Stimulated activated naive B cell treated with anti-CD40 and anti-IgM and Interleukin-4, amounts not matched to agents 10 μg/mL and 1 μg/mL and 100 μg/mL, for 72 hours (primary cell): ENCODE data around the gene GPATCH8.
"Not testable (repeated sequence)": the region's sequence is repeated elsewhere in the genome, so short reads cannot be mapped to it uniquely, and the experiment has no call there.

Experiments used
- ATAC-seq, 2 donors: fragments of 150-1000 bp; cut with Tn5 transposase; replicated peaks; 2 replicates each; pipeline ENCODE4 v1.10.0; 2021; ENCODE audit warnings: moderate library complexity in 1 of 2
- DNase-seq: peaks from one replicate; pipeline ENCODE4 v3.0.0; 2021
- H3K27ac Mint-ChIP-seq: one replicate; pipeline ENCODE4 v1.8.0; 2022; ENCODE audit warnings: mild to moderate bottlenecking, mixed read lengths
- H3K27me3 Mint-ChIP-seq, 2 donors: one replicate each; pipeline ENCODE4 v1.8.0; 2022; ENCODE audit warnings: mixed read lengths in 2 of 2
- H3K36me3 Mint-ChIP-seq, 2 donors: one replicate each; pipeline ENCODE4 v1.8.0; 2022; ENCODE audit warnings: mixed read lengths in 2 of 2, mild to moderate bottlenecking in 1 of 2
- H3K4me1 Mint-ChIP-seq, 2 donors: one replicate each; pipeline ENCODE4 v1.8.0; 2022; ENCODE audit warnings: mixed read lengths in 2 of 2, mild to moderate bottlenecking in 1 of 2
- H3K4me3 Mint-ChIP-seq, 2 donors: one replicate each; pipeline ENCODE4 v1.8.0; 2022; ENCODE audit warnings: mild to moderate bottlenecking in 2 of 2, mixed read lengths in 2 of 2, moderate library complexity in 1 of 2
- H3K9me3 Mint-ChIP-seq, 2 donors: one replicate each; pipeline ENCODE4 v1.8.0; 2022; ENCODE audit warnings: mixed read lengths in 2 of 2, mild to moderate bottlenecking in 1 of 2

GPATCH8 gene

DNA sequence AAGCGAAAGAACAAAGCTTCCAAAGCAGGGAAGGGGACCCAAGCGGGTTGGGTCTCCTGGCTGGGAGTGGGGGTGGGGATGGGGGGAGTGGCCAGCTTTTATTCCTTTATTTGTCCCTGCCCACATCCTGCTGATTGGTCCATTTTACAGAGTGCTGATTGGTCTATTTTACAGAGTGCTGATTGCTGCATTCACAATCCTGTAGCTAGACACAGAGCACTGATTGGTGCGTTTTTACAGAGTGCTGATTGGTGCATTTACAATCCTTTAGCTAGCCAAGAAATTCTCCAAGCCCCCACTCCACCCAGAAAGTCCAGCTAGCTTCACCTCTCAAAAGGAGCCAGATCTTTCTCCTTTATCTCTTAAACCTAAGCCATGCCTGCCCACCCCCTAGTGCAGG lies 34.7 kb upstream of the GPATCH8 start:
- not testable (repeated sequence) for DNase-seq, ATAC-seq, H3K9me3 Mint-ChIP-seq, H3K4me3 Mint-ChIP-seq, H3K36me3 Mint-ChIP-seq, H3K27ac Mint-ChIP-seq
- H3K4me1 Mint-ChIP-seq, result peaks cover 14 to 17% of the 10 kb centered on the region in 2 donors
- H3K27me3 Mint-ChIP-seq, result peaks cover 34 to 44% of the 10 kb centered on the region in 2 donors

DNA sequence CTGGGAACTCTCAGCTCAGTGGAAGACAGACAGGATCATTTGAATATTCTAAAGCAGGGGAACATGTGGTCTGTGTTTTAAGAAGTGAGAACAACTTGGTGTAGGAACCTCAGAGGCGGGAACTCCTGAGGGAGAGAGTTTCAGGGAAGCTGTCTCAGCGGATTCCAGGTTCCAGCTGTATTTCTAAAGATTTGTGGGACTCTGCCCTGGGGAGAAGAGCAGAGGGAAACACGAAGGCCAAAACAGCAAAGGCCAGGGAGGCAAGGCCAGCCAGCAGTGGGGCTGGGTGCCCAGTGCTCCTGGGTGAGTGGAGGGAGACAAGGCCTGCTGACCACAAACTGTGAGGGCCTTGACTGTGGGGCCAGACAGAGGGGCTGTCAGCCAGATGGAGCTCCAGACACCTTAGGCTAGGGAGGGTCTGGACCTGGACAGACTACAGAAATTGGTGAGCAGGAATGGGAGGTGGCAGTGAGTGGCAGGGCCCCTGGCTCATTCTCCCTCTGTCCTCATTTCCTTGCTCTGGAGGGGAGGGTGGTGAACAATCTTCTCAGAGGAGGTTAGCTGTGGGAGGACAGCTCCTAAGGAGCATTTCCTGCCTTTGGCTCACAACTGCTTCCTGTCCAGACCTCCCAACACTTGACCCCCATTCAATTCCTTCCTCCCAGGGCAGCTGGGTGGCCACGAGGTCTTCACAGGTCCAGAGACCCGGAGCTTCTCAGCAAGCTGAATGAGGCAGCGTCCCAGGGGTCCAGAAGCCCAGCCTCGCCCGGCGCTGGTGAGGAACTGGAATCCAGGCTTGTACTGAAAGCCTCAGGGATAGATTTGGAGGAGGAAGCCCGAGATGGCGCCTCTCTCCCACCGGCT lies 33.1 kb upstream of the GPATCH8 start:
- Mint-ChIP-seq H3K27ac (peak overlapping the region; percentile 5), H3K4me3 (no peak overlapping the region), H3K9me3 (peaks cover 0 to 4% of the 10 kb centered on the region in 2 donors), H3K27me3 (peaks cover 26 to 41% of the 10 kb centered on the region in 2 donors), H3K4me1 (peaks cover 14 to 17% of the 10 kb centered on the region in 2 donors), H3K36me3 (no peaks in the 10 kb centered on the region)
- ATAC-seq (peak; percentile 48 to 59), DNase-seq (no peak)

DNA sequence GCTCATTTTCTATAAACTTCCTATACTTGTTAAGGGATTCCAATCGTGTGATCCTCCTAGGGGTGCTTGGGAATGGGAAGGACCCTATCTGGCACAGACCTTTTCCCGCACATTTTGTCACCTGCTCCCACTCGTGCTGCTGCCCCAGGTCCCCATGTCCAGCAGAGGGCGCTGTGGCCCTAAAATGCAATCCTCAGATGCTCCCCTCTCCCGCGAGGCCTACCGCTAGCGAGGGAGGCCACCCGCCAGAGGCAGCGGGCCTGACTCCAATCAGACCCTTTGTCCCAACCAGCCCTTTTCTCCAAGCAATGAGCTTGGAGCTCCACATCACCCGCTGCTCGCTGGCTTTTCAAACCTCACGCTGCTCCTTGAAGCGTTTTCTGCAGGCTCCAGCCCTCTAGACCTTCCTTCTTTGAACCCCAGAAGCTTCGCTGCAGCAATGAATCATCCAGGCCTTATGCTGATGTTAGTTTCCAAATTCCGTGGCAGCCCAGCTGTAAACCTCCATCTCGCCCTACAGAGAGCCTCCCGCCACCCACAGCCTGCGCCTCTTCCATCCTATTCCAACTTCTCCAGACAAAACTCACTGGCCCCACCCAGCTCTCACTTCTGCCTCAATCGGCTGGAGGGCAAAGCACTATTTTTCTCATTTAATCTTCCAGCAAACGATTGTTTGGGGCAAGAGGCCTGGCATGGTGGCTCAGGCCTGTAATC lies 30.5 kb upstream of the GPATCH8 start:
- H3K4me1 Mint-ChIP-seq, result peaks cover 14 to 17% of the 10 kb centered on the region in 2 donors
- no peak overlapping the region for H3K4me3 Mint-ChIP-seq
- peaks cover 0 to 4% of the 10 kb centered on the region in 2 donors for H3K9me3 Mint-ChIP-seq
- peak; percentile 88 to 92 for ATAC-seq
- no peak overlapping the region for H3K27ac Mint-ChIP-seq
- DNase-seq, result peak; percentile 68
- H3K27me3 Mint-ChIP-seq, result peaks cover 10 to 16% of the 10 kb centered on the region in 2 donors
- no peaks in the 10 kb centered on the region for H3K36me3 Mint-ChIP-seq

DNA sequence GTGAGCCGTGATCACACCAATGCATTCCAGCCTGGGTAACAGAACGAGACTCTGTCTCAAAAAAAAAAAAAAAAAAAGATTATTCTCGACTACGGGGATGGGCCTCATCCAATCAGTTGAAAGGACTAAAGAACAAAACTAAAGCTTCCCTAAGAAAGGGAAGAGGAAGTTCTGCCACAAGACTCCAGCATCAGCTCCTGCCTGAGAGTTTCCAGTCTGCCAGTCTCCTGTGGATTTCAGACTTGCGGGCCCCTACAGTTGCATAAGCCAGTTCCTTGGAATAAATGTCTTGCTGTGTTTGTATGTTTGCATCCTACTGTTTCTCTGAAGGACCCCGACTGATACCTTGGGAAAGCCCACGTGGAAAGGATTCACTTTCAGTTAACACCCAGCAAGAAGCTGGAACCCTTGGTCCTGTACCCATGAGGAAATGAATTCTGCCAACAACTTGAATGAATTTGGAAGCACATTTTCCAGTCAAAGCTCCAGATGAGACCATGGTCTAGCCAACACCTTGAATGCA lies 27.8 kb upstream of the GPATCH8 start:
- ATAC-seq, result no peak

DNA sequence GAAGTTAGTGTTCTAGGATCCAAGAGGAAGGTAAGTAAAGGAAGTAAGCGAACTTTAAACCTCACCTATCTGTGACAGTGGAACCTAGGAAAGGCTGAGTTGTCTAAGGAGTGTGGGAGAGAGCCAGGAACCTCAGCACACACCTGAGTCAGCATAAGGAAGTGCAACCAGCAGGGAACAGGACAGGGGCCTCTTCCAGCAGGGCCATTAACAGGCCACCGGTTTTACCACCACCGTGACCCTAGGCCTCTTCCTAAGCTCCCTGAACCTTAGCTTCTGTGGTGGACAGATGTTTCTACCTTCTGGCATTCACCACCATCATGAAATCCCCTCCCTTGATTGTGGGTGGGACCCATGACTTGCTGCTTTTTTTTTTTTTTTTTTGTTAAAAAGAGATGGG lies 26.7 kb upstream of the GPATCH8 start:
- Mint-ChIP-seq H3K36me3 (no peaks in the 10 kb centered on the region), H3K27ac (no peak overlapping the region), H3K9me3 (peaks cover 0 to 2% of the 10 kb centered on the region in 2 donors), H3K4me3 (no peak overlapping the region), H3K4me1 (peaks cover 8 to 11% of the 10 kb centered on the region in 2 donors), H3K27me3 (peaks cover 15 to 24% of the 10 kb centered on the region in 2 donors)
- DNase-seq (no peak), ATAC-seq (no peak)

More for the DNA sequence above, 27.8 kb upstream of the GPATCH8 start:
- no peaks in the 10 kb centered on the region for H3K36me3 Mint-ChIP-seq
- no peak for DNase-seq
- no peak overlapping the region for H3K4me3 Mint-ChIP-seq
- peaks cover 10 to 14% of the 10 kb centered on the region in 2 donors for H3K4me1 Mint-ChIP-seq
- no peak overlapping the region for H3K27ac Mint-ChIP-seq
- peaks cover 10 to 19% of the 10 kb centered on the region in 2 donors for H3K27me3 Mint-ChIP-seq
- H3K9me3 Mint-ChIP-seq, result peaks cover 0 to 2% of the 10 kb centered on the region in 2 donors

DNA sequence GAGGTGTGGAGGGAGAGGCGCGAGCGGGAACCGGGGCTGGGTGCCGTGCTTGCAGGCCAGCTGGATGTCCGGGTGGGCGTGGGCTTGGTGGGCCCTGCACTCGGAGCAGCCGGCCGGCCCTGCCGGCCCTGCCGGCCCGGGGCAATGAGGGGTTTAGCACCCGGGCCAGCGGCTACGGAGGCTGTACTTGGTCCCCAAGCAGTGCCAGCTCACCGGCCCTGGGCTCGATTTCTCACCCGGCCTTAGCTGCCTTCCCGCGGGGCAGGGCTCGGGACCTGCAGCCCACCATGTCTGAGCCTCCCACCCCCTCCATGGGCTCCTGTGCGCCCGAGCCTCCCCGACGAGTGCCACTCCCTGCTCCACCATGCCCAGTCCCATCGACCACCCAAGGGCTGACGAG lies 24.7 kb upstream of the GPATCH8 start:
- ATAC-seq (no peak), DNase-seq (no peak)
- no peak overlapping the region for H3K27ac Mint-ChIP-seq
- peaks cover 11 to 35% of the 10 kb centered on the region in 2 donors for H3K27me3 Mint-ChIP-seq
- peaks cover 0 to 1% of the 10 kb centered on the region in 2 donors for H3K4me1 Mint-ChIP-seq
- no peak overlapping the region for H3K4me3 Mint-ChIP-seq
- peaks cover 0 to 2% of the 10 kb centered on the region in 2 donors for H3K9me3 Mint-ChIP-seq
- H3K36me3 Mint-ChIP-seq, result no peaks in the 10 kb centered on the region

DNA sequence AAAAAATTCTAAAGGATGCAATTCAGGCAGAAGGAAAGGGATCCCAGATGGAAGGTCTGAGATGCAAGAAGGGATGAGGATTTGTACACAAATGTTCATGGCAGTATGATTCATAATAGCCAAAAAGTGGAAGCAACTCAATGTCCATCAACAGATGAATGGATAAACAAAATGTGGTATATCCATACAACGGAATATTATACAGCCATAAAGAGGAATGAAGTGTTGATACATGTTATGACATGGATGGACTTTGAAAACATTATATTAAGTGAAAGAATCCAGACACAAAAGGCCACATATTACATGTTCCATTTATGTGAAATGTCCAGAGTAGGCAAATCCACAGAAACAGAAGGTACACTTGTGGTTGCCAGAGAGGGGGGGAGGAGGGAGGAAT lies 23.9 kb upstream of the GPATCH8 start:
- ATAC-seq, result no peak
- DNase-seq, result no peak
- H3K27ac Mint-ChIP-seq, result no peak overlapping the region

DNA sequence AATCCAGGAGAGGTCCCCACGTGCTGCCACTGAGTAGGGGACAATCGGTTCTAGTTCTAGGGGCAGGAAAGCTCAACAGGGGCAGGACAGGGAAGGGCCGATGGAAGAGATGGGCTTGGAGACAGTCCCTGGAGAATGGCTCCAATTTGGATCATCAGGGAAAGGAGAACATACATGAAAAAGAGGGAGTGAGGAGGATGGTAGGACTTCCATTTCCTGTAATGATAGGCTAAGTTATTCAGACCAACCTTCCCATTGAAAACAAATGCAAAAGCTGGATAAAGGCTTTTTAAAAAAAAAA lies 20.4 kb upstream of the GPATCH8 start:
- Mint-ChIP-seq H3K9me3 (peaks cover 0 to 2% of the 10 kb centered on the region in 2 donors), H3K27ac (no peak overlapping the region), H3K27me3 (peaks cover 13 to 44% of the 10 kb centered on the region in 2 donors), H3K36me3 (no peaks in the 10 kb centered on the region), H3K4me3 (no peak overlapping the region), H3K4me1 (peaks cover 0 to 1% of the 10 kb centered on the region in 2 donors)
- DNase-seq, result no peak
- ATAC-seq, result no peak

More for the DNA sequence above, 23.9 kb upstream of the GPATCH8 start:
- Mint-ChIP-seq H3K4me1 (peaks cover 0 to 1% of the 10 kb centered on the region in 2 donors), H3K4me3 (no peak overlapping the region), H3K9me3 (peaks cover 0 to 2% of the 10 kb centered on the region in 2 donors), H3K27me3 (peaks cover 11 to 30% of the 10 kb centered on the region in 2 donors), H3K36me3 (no peaks in the 10 kb centered on the region)

DNA sequence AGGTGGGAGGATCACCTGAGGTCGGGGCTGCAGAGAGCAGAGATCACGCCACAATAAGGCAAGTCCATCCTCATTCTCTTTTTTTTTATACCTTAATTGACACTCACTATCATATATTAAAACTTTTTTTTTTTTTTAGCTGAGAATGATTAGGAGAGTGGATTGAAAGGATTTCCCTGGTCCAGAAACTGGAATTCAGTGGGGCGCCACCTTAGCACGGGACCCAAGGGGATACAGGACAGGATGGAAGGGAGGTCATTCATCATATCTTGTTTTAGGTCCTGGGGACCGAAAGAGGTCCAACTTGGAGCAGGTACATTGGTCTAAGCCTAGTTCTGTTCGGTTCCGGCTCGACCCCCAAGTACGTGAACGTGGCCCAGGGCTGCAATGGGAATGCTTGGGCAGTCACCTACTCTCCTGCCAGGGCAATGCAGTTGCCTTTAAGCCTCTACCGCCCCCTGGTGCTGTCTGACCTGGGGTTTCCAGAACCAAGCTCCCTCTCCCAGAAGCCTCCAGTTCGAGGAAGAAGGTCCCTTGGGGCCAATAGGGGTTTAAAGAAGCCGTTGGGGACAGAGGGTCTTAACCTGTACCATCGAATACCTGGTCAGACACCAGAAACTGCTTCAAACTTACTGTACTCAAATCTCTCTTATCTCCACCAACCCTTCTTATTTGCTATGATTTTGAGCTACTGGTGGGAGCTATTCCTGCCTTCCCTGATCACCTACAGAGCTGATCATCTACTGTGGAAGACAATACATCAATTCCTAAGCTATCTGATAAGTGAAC lies 19.9 kb upstream of the GPATCH8 start:
- peak; percentile 64 for ATAC-seq
- Mint-ChIP-seq H3K36me3 (no peaks in the 10 kb centered on the region), H3K9me3 (peaks cover 0 to 2% of the 10 kb centered on the region in 2 donors)

DNA sequence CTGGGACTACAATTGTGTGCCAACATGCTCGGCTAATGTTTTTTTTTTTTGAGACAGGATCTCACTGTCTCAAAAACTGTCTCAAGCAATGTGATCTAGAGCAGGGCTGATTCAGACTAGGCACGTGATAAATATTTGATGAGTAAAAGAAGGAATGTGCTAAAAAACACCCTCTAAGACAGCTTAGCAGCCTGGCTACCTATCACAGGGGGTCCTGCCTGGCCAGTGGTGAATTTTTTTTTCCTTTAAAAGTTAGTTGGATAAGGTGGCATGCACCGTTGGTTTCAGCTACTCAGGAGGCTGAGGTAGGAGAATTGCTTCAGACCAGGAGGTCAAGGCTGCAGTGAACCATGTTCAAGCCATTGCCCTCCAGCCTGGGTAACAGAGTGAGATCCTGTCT lies 14.8 kb upstream of the GPATCH8 start:
- ATAC-seq (no peak), DNase-seq (no peak)
- H3K36me3 Mint-ChIP-seq, result no peaks in the 10 kb centered on the region
- H3K4me3 Mint-ChIP-seq, result no peak overlapping the region
- peaks cover 26 to 40% of the 10 kb centered on the region in 2 donors for H3K27me3 Mint-ChIP-seq
- H3K9me3 Mint-ChIP-seq, result no peaks in the 10 kb centered on the region
- H3K27ac Mint-ChIP-seq, result no peak overlapping the region
- no peaks in the 10 kb centered on the region for H3K4me1 Mint-ChIP-seq

More for the DNA sequence above, 19.9 kb upstream of the GPATCH8 start:
- H3K4me3 Mint-ChIP-seq, result no peak overlapping the region
- H3K27ac Mint-ChIP-seq, result no peak overlapping the region
- peaks cover 0 to 1% of the 10 kb centered on the region in 2 donors for H3K4me1 Mint-ChIP-seq
- DNase-seq, result peak; percentile 22
- H3K27me3 Mint-ChIP-seq, result peaks cover 14 to 50% of the 10 kb centered on the region in 2 donors

DNA sequence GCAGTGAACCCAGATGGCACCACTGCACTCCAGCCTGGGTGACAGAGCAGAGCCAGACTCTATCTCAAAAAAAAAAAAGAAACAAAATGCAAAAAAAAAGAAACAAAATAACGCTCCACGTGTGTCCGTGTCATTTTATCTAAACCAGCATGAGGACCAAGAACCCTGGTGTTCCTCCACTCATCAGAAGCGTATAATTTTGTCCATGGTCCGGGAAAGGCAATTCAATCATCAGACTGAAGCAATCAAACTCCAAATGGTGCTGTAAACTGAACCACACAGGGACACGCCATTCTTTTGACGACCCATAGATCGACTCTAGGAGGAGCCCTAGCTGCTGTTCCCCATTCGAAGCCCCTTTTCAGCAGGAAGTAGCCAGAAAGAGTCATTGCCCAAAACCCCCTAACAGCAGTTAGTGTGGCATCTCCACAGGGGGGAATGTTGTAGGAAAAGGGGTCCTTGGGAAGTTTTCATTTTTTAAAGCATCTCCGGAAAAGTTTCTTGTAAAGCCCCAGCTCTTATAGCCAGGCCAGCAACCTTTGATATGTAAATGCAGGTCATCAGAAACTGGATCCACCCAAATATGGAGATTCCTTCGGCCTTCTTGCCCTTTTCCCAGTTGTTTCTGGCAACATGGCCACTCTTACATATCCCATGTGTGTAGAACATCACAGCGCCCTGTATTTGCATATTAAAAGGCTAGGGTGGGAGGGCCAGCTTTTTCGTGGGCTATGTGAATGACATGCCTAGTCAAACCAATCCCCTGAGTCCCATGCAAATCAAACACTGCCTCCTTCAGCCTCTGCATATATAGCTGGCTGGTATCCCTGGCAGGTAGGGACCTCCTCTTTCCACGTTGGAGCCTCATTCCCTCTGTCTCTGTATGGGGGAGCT lies 8.3 kb upstream of the GPATCH8 start:
- peaks cover 13 to 24% of the 10 kb centered on the region in 2 donors for H3K27me3 Mint-ChIP-seq
- H3K9me3 Mint-ChIP-seq, H3K4me1 Mint-ChIP-seq, DNase-seq, H3K27ac Mint-ChIP-seq, H3K36me3 Mint-ChIP-seq, H3K4me3 Mint-ChIP-seq: not testable (repeated sequence)
- peak; percentile 29 to 31 for ATAC-seq

DNA sequence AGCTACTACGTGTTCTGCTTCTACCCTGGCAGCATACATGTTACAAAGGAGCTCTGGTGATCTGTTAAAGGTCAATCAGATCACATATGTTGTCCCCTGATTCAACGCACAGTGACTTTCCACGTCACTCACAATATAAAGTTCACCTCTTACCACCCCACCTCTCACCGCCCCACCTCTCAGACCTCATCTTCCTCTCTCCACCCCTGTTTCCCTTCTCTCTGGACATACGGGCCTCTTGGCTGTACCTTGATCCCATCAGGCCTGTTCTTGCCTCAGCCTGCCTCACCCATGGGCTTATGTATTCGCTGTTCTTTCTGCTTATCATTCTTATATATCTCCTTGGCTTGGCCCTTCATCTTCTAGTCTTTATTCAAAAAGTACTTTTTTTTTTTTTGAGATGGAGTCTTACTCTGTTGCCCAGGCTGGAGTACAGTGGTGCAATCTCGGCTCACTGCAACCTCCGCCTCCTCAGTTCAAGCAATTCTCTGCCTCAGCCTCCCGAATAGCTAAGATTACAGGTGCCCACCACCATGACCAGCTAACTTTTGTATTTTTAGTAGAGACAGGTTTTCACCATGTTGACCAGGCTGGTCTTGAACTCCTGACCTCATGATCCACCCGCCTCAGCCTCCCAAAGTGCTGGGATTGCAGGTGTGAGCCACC lies 3.9 kb upstream of the GPATCH8 start:
- not testable (repeated sequence) for H3K4me3 Mint-ChIP-seq, H3K36me3 Mint-ChIP-seq, ATAC-seq, DNase-seq, H3K4me1 Mint-ChIP-seq, H3K9me3 Mint-ChIP-seq, H3K27ac Mint-ChIP-seq
- peaks cover 10 to 30% of the 10 kb centered on the region in 2 donors for H3K27me3 Mint-ChIP-seq
